HG02885 (cell line): ENCODE results near the gene C19orf18.
"Not testable (repeated sequence)": the region's sequence is repeated elsewhere in the genome, so short reads cannot be mapped to it uniquely, and the experiment has no call there.

Source experiments
- ATAC-seq: cut with Tn5 transposase; IDR thresholded peaks from one replicate; pipeline ENCODE4 v1.9.1; 2021; ENCODE audit warnings: mild to moderate bottlenecking; ENCODE audit not compliant: unreplicated experiment, poor library complexity

Gene C19orf18

DNA sequence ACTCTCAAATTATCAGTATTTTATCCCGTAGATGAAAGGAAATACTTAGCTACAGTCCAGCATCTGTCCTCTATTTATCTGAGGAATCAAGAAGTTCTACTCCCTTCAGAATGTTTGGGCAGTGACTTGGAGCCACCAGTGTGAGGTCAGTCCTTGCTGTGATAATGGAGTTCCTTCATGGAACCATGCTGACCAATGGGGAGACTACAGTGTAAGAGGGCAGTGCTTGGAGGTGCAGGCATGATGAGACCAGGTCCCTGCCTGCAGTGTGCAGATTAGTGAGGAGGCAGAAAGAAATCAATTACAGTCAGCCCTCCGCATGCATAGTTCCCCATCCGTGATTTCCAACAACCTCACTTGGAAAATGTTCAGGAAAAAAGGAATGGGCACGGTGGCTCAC lies at the start of gene C19orf18:
Gene C19orf18, minus strand, starts transcription at position 101 of the 400 bp plus-strand sequence. CDS start 102 bp downstream, outside the sequence.
- no peak for ATAC-seq

DNA sequence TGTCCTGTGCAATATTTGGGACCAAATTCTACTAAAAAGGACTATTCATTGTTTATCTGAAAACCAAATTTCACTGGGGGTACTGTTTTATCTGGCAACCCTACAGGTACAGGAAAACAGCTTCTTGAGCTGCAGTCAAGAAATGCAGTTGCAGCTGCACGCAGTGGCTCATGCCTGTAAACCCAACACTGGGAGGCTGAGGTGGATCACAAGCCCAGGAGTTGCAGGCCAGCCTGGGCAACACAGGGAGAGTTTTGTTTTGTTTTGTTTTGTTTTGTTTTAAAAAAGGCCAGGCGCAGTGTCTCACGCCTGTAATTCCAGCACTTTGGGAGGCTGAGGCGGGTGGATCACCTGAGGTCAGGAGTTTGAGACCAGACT lies 47.9 kb upstream of the C19orf18 start:
- ATAC-seq, result no peak

DNA sequence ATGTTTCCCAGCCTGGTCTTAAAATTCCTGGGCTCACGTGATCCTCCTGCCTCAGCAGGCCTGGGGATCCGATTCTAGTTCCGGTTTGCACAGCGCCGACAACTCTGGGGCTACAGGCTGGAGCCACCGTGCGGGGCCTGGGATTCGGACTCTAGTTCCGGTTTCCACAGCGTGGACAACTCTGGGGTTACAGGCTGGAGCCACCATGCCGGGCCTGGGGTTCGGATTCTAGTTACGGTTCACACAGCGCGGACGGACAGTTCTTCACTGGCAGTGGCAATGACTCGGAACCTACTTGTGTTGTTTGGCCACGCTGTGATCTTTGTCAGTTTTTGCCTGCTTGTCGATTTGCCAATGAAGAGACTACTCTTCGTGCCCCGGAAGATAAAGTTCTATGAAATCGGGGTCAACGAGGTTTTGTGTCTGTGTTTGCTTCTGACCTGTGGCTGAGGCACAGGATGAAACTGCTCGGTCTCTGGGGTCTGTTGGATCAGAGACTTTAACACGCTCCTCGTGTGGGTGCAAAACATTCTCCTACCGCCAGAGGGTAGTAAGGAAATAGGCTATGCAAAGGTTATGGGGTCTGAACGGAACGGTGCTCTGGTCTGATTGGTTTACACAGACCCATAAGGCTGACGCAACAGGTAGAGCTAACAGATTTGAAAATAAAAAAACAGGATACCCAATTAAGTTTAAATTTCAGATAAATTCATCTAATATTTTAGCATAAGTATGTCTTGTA lies 47.4 kb upstream of the C19orf18 start:
- ATAC-seq, result no peak

DNA sequence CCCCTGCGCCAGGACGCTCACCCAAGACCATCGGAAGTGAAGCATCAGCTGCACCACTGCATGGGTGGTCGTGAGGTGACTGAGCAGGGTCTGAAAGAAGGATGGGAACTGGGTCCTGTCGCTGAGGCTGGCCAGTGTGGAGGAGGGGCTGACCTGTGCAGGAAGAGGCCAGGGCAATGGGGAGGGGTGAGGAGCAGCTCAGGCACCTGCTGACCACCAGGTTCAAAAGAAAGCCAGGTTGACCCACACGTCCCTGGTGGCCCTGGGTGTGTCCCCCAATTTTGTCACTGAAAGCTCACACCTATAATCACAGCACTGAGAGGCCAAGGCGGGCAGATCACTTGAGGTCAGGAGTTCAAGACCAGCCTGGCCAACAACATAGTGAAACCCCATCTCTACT lies 45.8 kb upstream of the C19orf18 start:
- ATAC-seq, result no peak

DNA sequence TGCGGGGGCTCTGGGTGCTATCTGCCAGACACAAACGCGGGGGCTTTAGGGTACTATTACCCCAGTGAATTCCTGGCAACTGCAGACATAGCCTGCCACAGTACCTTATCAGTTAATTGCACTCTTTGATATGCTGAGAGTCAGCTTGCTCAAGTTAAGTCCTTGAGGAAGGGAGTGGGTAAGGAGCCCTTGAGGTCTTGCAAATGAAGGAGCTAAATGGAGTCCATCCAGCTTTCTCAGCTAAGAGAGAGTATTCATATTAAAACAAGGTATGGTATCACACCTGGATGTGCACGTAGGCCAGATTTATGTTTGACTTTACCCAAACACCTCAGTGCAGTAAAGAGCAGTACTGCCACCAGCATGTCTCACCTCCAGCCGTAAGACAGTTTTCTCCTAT lies 39.8 kb upstream of the C19orf18 start:
- ATAC-seq, result no peak

DNA sequence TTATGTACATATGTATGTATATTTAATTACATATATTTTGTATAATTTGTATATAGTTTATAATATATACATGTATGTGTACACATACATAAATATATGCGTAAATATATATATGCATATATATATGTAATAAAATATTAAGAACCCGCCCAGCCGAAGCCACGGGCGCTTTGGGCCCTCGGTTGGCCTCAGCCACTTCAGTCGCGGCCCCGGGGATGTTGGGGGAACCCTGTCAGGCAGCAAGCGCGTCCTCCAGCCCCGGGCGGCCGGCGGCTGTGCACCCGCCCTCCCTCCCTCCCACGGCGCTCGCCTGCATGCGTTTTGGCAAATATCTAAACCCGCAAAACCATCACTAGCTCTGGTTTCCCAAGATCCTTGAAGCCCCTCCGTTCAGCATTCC lies 36.2 kb upstream of the C19orf18 start:
- ATAC-seq, result no peak

DNA sequence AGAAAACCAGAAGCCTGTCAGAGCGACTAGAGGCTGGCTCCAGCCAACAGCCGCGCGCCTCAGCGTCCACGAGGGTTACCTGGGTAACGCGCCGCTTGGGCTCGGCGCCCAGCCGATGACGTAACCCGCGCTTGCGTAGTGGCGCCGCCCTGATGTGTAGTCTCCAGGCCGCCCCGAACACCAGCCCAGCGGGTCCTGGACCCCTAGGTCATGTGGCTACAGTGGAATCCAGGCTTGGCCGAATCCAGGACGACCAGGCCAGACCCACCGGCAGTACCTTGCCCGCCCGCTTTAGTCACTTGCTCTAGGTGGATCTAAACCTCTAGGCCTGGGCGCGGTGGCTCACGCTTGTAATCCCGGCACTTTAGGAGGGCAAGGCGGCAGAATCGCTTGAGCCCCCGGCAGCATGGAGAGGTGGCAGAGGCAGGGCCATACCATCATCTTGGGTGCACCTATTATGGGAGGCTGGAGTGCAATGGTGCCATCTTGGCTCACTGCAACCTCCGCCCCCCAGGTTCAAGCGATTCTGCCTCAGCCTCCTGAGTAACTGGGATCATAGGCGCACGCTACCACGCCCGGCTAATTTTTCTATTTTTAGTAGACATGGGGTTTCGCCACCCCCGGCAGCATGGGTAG lies 35.5 kb upstream of the C19orf18 start:
- ATAC-seq, result no peak

DNA sequence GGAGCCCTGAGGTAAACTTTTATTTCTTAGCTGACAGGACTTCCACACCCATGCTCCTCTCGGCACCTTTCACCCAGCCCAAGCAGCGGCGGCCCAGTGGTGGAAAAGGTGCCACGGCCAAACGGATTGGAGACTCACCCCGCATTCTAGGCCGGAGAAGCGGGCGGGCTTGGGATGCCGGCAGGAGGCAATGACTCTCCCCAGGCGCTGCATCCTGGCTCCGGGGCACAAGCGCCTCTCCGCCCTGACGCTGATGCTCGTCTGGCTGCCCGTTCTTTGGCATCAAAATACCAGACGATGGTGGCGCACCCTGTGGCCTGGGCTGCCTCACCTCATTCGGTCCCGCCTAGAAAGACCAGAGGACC lies 34.9 kb upstream of the C19orf18 start:
- no peak for ATAC-seq

DNA sequence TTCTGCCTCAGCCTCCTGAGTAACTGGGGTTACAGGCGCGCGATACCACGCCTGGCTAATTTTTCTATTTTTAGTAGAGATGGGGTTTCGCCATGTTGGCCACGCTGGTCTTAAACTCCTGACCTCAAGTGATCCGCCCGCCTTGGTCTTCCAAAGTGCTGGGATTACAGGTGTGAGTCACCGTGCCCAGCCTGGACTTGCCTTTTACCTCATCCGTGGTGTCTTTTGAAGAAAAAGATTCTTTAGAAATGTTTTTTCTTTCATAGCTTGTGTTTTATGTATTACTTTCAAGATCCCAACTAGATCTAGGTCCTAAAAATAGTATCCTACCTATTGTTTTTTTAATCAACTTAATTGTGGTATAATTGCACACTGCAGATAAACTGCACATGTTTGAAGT lies 34.5 kb upstream of the C19orf18 start:
- not testable (repeated sequence) for ATAC-seq

DNA sequence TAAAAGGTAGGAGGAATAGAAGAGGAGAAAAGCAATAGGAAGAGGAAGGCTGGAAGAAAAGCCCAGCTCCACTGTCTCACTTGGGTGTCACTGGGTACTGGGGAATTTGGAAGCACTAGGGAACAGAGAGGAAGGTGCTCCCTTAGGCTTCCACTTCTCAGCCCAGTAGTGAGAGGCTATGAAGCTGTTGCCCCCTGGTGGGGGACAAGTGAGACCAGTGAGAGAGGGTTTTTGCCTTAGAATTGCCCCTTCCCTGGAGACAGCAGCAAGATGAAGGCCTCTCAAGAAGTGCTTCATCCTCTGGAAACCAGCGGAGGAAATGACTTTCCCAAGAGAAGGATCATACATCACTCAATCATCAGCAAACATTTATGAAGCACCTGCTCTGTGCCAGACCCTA lies 33.0 kb upstream of the C19orf18 start:
- ATAC-seq, result no peak

DNA sequence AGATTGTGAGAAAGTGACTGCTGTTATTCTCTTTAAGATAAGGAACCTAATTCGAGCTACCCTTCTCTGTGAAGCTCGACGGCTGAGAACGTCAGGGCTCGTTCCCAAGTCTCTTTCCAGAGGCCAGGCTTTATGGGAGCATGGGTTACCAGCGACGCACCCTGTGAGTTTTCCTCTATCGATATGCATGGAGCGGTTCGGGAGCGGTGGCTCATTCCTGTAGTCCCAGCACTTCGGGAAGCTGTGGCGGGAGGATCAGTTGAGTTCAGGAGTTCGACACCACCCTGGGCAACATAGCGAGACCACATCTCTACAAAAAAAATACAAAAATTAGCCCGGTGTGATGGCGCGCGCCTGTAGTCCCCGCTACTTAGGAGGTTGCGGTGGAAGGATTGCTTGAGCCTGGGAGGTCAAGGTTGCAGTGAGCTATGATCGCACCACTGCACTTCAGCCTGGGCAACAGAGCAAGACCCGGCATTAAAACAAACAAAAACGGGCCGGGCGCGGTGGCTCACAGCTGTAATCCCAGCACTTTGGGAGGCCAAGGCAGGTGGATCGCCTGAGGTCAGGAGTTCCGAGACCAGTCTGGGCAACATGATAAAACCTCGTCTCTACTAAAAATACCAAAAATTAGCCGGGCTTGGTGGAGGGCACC lies 29.0 kb upstream of the C19orf18 start:
- no peak for ATAC-seq

DNA sequence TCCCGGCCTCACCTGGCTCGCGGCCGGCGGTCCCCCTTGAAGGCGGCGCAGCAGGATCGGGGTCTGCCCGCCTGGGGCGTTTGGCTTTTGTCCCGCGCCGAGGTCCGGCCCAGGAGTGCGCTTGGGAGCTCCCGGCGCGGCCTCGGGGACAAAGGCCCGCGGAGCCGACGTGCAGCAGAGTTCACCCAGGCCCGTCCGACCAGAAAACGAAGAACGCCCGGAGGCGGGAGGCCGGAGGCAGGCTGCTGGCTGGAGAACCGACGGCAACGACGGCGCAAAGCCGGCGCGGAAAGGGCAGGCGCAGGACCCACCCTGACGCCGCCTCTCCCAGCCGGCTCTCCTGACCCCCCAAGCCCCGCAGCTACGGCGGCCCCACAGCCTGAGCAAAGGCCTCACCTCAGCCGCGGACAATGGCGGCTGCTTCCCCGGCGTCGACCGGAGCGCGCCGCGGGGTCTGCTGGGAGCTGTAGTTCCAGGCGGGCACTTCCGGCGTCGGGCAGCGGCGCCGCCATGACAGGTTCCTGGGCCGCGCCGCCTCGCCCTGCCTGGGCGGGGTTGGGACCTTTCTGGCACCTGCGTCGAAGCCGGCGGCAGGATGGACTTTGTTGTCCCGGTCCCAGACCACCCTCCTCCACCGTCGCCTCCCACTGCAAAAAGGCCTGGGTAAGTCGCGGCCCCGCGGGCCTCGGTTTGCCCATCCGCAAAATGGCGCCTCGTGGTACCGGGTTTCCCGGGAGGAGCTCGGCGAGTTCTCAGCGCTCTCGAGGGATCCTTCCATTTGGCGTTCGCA lies 28.2 kb upstream of the C19orf18 start, which contains the start of gene ZNF606:
Gene ZNF606, minus strand, starts transcription at position 437 of the 790 bp plus-strand sequence. CDS start 1,501 bp downstream, outside the sequence.
- ATAC-seq, result peak; percentile 98

DNA sequence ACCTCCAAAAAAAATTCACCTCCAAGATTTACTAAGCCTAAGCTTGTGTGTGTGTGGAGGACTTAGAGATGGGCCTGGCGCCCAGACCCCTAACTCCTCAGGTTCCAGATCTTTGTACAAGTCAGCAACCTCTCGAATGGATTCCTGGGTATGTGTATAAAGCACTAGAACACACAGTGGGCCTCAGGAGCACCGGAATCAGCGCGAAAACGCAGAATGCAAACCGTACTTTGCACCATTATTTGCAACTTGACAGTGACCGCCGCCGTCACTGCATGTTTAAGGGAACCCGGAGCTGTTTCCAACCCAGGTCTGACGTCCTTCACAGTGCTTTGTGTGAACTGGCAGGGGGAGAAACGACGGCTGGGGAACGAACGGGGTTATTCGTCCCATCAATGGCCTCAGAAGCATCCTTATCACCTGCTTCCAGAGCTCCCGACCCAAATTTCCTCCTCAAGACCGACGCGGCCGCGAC lies 27.6 kb upstream of the C19orf18 start:
- ATAC-seq, result peak; percentile 3

DNA sequence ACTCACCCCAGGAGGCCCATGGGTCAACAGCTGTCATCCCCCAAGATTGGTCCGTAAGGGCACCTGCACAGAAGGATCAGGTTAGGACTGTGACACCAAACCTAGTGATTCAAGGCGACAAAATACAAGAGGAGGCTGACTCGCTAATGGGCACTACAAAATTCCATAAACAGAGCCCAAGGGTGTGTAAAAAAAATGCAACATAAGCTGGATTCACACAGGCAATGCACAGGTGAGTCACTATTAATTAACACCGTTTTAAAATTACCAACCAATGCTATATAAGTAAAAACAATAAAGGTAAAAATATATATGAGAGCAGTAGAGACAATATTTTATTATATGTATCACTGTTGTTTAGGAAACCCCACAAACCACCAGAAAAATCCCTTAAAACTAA lies 26.3 kb upstream of the C19orf18 start:
- no peak for ATAC-seq

DNA sequence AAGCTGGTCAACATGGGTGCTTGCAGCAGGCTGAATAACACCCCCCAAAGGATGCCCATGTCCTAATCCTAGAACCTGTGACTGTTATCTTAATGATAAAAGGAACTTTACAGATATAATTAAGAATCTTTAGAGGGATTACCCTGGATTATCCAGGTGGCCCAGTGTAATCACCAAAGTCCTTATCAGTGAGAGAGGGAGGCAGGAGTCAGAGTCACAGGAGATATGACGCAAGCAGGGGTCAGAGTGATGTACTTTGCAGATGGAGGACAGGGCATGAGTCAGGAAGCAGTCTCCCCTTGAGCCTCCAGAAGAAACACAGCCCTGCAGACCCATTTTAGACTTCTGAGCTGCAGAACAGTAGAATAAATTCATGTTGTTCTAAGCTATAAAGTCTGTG lies 18.5 kb upstream of the C19orf18 start:
- no peak for ATAC-seq

DNA sequence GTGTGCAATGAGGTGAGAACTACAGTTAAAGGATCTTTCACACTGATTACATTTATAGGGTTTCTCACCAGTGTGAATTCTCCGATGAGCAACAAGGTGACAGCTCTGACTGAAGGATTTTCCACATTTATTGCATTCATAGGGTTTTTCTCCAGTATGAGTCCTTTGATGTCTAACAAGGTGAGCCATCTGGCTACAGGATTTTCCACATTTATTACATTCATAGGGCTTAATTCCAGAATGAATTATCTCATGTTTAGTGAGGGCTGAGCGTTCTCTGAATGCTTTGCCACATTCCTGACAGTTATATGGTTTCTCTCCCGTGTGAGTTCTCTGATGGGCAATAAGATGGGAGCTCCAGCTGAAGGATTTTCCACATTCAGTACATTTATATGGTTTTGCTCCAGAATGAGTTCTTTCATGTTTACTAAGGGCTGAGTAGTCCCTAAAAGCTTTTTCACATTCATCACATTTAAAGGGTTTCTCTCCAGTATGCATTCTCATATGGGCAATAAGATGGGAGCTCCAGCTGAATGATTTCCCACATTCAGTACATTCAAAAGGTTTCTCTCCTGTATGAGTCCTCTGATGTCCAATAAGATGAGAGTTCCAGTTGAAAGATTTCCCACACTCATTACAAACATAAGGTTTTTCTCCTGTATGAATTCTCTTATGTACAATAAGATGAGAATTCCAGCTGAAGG lies 4.4 kb upstream of the C19orf18 start:
- no peak for ATAC-seq

DNA sequence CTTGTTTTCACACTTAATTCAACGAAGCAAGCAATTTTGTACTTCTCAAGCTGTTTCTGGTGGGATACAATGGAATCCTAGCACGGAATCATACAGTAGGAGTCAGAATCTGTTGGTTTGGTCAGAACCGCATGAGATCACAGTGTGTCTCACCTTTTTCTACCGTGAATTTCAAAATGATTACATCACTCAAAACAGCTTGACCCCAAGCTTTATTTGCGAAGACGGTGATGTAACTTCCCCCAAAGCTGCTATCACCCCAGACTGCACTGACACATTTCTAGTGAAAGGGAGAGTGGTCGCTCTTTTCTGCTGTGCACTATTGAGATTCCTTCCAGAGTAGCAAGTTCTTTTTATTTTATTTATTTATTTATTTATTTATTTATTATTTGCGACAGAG lies 9.6 kb downstream of the C19orf18 start:
- ATAC-seq, result no peak

DNA sequence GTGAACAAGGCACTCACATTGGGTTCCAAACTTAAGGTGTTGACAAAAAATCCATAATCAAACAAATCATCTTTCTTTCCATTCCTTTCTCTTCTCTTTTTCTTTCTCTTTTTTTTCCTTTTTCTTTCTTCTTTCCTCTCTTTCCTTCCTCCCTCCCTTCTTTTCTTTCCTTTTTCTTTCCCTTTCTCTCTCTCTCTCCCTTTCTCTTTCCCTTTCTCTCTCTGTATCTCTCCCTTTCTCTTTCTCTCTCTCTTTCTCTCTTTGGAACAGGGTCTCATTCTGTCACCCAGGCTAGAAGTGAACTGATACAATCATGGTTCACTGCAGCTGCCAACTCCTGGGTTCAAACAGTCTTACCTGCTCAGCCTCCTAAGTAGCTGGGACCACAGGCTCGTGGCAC lies 12.5 kb downstream of the C19orf18 start:
- no peak for ATAC-seq

DNA sequence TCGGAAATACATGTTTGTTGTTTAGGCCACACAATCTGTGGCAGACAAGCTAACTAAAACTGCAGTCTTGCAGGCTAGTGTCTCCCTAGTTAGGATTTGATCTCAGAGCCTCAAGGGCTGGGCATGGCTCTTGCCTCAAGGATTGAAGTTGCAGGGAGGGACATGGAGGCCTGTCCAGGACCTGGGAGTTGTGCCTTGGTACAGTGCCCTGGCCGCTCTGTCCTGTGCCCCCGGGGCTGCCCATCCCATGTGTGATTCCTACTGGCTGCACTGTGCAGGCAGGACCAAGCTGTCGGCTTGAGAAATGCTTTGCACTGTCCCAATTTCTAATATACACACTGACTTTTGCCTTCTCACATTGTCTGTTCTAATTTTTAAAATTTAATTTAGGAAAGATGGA lies 19.3 kb downstream of the C19orf18 start:
- no peak for ATAC-seq

DNA sequence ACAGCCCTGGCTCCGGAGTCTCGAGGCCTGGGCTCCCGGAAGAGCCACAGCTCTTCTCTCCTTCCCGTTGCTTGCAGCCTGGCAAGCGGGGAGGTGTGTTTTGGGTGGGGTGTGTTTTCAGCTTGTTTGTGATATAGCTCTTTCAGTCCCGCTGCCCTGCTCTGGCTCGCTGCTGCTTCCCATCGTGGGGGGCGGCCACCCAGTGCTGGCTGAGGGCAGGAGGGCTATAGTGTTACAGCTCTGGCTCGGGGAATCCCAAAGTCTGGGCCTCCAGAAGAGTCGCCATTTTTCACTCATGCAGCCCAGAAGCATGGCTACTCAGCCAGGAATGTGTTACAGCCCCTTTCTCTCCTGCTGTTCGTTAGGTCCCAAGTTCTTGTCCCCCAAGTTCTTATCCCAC lies 24.6 kb downstream of the C19orf18 start:
- ATAC-seq, result no peak
